Neural cell (in vitro differentiated cells): Measurements from ENCODE around the gene XRCC3. TPM values are rescaled to one million over a fixed set of nuclear protein-coding genes. Genes with fewer than 3 reads are reported as not detected.

Experiments
- H2AFZ ChIP-seq: fragments of 200-600, 300-800 bp; sonication (generic), shearing (Covaris generic); 2 replicates; pipeline ENCODE4 v1.6.0; 2014; ENCODE audit warnings: low read depth, mild to moderate bottlenecking, antibody characterized with exemption, low read length, moderate library complexity
- H3F3A ChIP-seq: fragments of 200-600 bp; shearing (Covaris generic); 2 replicates; pipeline ENCODE4 v1.6.1; 2016; ENCODE audit warnings: mild to moderate bottlenecking, moderate library complexity, mixed read lengths, antibody characterized with exemption, low read length; ENCODE audit not compliant: insufficient read depth, poor library complexity, severe bottlenecking
- H3K27ac ChIP-seq: fragments of 200-600, 300-800 bp; sonication (generic), shearing (Covaris generic); 2 replicates; pipeline ENCODE4 v1.5.1; 2014; ENCODE audit warnings: mild to moderate bottlenecking, low read length, moderate library complexity
- H3K27me3 ChIP-seq: fragments of 300-800, 200-600 bp; sonication (generic), shearing (Covaris generic); 2 replicates; pipeline ENCODE4 v1.6.0; 2014; ENCODE audit warnings: mild to moderate bottlenecking, low read depth, low read length, moderate library complexity; ENCODE audit not compliant: insufficient read depth
- H3K36me3 ChIP-seq: fragments of 300-800, 200-600 bp; sonication (generic), shearing (Covaris generic); 2 replicates; pipeline ENCODE4 v1.5.1; 2014; ENCODE audit warnings: mild to moderate bottlenecking, antibody characterized with exemption, low read length, moderate library complexity; ENCODE audit not compliant: insufficient read depth
- H3K4me2 ChIP-seq: fragments of 300-800, 200-600 bp; sonication (generic), shearing (Covaris generic); 2 replicates; pipeline ENCODE4 v1.6.0; 2014; ENCODE audit warnings: mild to moderate bottlenecking, low read length
- H3K4me3 ChIP-seq: fragments of 300-800, 200-600 bp; sonication (generic), shearing (Covaris generic); 2 replicates; pipeline ENCODE4 v1.5.1; 2014; ENCODE audit warnings: mild to moderate bottlenecking, low read length, moderate library complexity
- H3K79me2 ChIP-seq: fragments of 200-600 bp; shearing (Covaris generic); replicated peaks from 2 replicates; pipeline ENCODE4 v1.6.0; 2014; ENCODE audit warnings: mild to moderate bottlenecking, low read length, moderate library complexity; ENCODE audit not compliant: insufficient read depth
- H3K9ac ChIP-seq: fragments of 300-800, 200-600 bp; sonication (generic), shearing (Covaris generic); 2 replicates; pipeline ENCODE4 v1.6.1; 2016; ENCODE audit warnings: mild to moderate bottlenecking, low read length, mixed read lengths
- H3K9me2 ChIP-seq: fragments of 200-600 bp; shearing (Covaris generic); 2 replicates; pipeline ENCODE4 v1.6.1; 2016; ENCODE audit warnings: mild to moderate bottlenecking, low read length, mixed read lengths; ENCODE audit not compliant: insufficient read depth
- H3K9me3 ChIP-seq: fragments of 200-600, 300-800 bp; sonication (generic), shearing (Covaris generic); 2 replicates; pipeline ENCODE4 v1.6.1; 2016; ENCODE audit warnings: mild to moderate bottlenecking, mixed run types, low read length, moderate library complexity, mixed read lengths
- H4K20me1 ChIP-seq: fragments of 200-600 bp; shearing (Covaris generic); 2 replicates; pipeline ENCODE4 v1.6.1; 2016; ENCODE audit warnings: mild to moderate bottlenecking, mixed run types; ENCODE audit not compliant: insufficient read depth
- CTCF ChIP-seq: fragments of 450-650 bp; IDR thresholded peaks from 2 replicates; pipeline ENCODE4 v1.5.1; 2014; ENCODE audit warnings: antibody characterized with exemption, mild to moderate bottlenecking, moderate library complexity; ENCODE audit not compliant: poor library complexity, severe bottlenecking
- EP300 ChIP-seq: fragments of 450-650 bp; conservative IDR thresholded peaks from 2 replicates; pipeline ENCODE4 v1.6.1; 2014; ENCODE audit warnings: antibody characterized with exemption, mild to moderate bottlenecking, moderate library complexity; ENCODE audit not compliant: poor library complexity, severe bottlenecking
- EZH2 ChIP-seq: fragments of 200-600, 300-800 bp; shearing (Covaris generic), sonication (generic); IDR thresholded peaks from 2 replicates; pipeline ENCODE4 v1.6.1; 2014; ENCODE audit warnings: antibody characterized with exemption, low read length, borderline replicate concordance, mild to moderate bottlenecking; ENCODE audit not compliant: insufficient read depth, poor library complexity, severe bottlenecking
- MXI1 ChIP-seq: fragments of 450-650 bp; conservative IDR thresholded peaks from 2 replicates; pipeline ENCODE4 v1.6.1; 2014; ENCODE audit warnings: antibody characterized with exemption, mild to moderate bottlenecking; ENCODE audit not compliant: poor library complexity, severe bottlenecking
- POLR2AphosphoS5 ChIP-seq: IDR thresholded peaks from 2 replicates; pipeline ENCODE4 v1.6.1; 2012
- RAD21 ChIP-seq: fragments of 450-650 bp; conservative IDR thresholded peaks from 2 replicates; pipeline ENCODE4 v1.6.1; 2014; ENCODE audit warnings: antibody characterized with exemption, mild to moderate bottlenecking, moderate library complexity
- REST ChIP-seq: IDR thresholded peaks from 2 replicates; pipeline ENCODE4 v1.6.1; 2012; ENCODE audit warnings: borderline replicate concordance
- SMC3 ChIP-seq: fragments of 450-650 bp; conservative IDR thresholded peaks from 2 replicates; pipeline ENCODE4 v1.6.1; 2014; ENCODE audit warnings: antibody characterized with exemption, mild to moderate bottlenecking, moderate library complexity; ENCODE audit not compliant: poor library complexity
- TAF1 ChIP-seq: IDR thresholded peaks from 2 replicates; pipeline ENCODE4 v1.6.1; 2012; ENCODE audit warnings: low read depth
- polyA plus RNA-seq: library from polyadenylated mRNA; depleted of rRNA; stranded (reverse); fragments of >200 nt; gene quantifications from 2 replicates; pipeline ENCODE4 v1.2.3, GENCODE V29; 2014

Gene XRCC3
- polyA plus RNA-seq, 1 donor from 2014 or later, result 14.6 TPM

DNA sequence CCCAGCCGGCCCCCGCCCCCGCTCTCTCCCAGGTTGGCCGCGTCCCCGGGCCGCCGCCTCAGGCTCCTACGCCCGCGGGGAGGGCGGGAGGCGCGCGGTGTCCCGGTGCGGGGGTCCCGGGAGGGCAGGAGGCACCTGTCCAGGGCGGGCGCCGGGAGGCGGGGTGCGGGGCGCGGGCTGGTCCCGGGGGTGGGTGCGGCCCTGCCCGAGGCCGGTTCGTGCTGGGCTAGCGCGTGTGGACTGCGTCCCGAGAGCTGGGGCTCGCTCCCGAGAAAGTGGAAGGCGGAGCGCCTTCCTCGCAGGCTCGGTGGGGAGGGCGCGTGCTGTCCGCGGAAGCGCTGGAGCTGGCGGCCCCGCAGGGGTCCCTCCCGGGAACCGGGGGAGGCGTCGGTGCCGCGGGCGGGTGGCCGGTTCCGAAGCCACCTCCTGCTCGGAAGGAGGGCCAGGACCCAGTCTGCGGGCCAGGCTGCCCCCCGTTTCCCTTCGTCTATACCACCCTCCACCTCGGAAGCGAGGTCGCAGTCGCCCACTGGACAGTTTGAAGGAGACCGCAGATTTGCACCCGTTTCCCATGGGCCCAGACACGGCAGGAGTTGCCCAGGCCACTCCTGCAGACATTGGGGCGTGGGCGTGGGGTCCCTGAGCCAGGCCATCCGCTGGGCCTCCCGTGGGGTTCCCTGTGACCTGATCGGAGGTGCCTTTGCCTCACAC, 995 bp upstream of the XRCC3 start:
- H3K9ac ChIP-seq, result peak overlapping the region; percentile 67
- H3K9me3 ChIP-seq, result no peaks in the 10 kb centered on the region
- peaks cover 40% of the 10 kb centered on the region for H3K79me2 ChIP-seq
- H3F3A ChIP-seq, result no peaks in the 10 kb centered on the region
- H3K4me3 ChIP-seq, result peak overlapping the region; percentile 89
- no peaks in the 10 kb centered on the region for H3K36me3 ChIP-seq
- peak overlapping the region; percentile 72 for H3K4me2 ChIP-seq
- no peaks in the 10 kb centered on the region for H3K9me2 ChIP-seq
- H4K20me1 ChIP-seq, result peaks cover 5% of the 10 kb centered on the region
- TF ChIP-seq TAF1 (no peak), EP300 (no peak), REST (no peak), MXI1 (no peak), POLR2AphosphoS5 (no peak)
- H3K27me3 ChIP-seq, result no peaks in the 10 kb centered on the region
- H3K27ac ChIP-seq, result no peak overlapping the region
- H2AFZ ChIP-seq, result no peak overlapping the region

DNA sequence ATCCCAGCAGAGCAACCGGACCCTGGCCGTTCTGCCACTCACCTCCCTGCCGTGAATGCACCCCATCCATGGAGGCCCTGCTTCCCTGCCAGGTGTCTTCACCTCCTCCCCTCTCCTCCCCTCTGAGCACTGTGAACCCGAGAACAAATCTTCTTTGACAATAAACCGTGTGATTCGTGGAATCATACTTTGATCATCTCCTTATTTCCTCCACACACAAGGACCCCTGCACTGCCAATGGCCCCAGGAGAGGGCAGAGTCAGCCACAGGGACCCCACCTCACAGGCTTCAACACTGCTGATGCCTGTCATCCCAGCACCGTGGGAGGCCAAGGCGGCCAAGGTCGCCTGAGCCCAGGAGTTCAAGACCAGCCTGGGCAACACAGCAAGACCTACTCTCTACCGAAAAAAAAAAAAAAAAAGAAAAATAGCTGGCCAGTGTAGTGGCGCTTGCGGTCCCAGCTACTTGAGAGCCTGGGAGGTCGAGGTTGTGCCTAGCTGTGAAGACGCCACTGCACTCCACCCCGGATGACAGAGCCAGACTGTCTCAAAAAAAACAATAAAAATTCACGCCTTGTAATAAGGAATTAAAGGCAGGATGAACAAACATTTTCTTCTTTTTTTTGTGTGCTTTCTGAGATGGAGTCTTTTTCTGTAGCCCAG, 1.1 kb downstream of the XRCC3 start:
- TF ChIP-seq CTCF, result no peak
- TF ChIP-seq EZH2, result no peak
- TF ChIP-seq SMC3, result no peak
- no peak for TF ChIP-seq REST
- TF ChIP-seq RAD21, result no peak
- no peak for TF ChIP-seq TAF1
- TF ChIP-seq EP300, result no peak
- no peak for TF ChIP-seq MXI1
- TF ChIP-seq POLR2AphosphoS5, result no peak

More for the DNA sequence above, 1.1 kb downstream of the XRCC3 start:
- no peak overlapping the region for H3K27ac ChIP-seq
- H3K4me3 ChIP-seq, result peak overlapping the region; percentile 61
- H3K9ac ChIP-seq, result no peak overlapping the region
- H3F3A ChIP-seq, result no peaks in the 10 kb centered on the region
- no peak overlapping the region for H2AFZ ChIP-seq
- no peak overlapping the region for H3K4me2 ChIP-seq
- no peaks in the 10 kb centered on the region for H3K36me3 ChIP-seq
- H4K20me1 ChIP-seq, result peaks cover 5% of the 10 kb centered on the region
- no peaks in the 10 kb centered on the region for H3K9me3 ChIP-seq
- H3K27me3 ChIP-seq, result no peaks in the 10 kb centered on the region
- H3K79me2 ChIP-seq, result peaks cover 33% of the 10 kb centered on the region
- no peaks in the 10 kb centered on the region for H3K9me2 ChIP-seq
